Measurements from ENCODE around the gene MOGAT2.

MOGAT2 gene

DNA sequence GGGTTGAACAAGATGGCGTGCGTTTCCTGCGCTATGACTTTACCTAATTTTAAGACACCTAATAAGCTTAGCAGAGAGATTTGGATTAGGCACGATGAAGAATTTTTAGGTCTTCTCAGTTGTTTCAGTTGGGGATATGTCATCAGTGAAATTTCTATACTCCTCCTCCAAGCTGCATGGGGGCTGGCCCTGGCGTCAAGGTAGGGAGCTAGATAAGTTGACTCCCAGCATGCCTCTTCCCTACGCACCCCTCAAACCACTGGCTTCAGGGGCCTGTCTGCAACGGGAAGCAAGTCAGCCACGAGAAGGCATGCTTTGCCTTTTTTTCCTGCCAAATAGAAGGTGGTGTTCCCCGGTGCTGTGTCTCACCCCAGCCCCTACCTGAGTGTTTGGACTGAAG is 64.2 kb downstream of the MOGAT2 start:
- DNase-seq = no peak
